GM12878 (cell line): Measurements from ENCODE around the gene SGO1. TPM values are rescaled to one million over a fixed set of nuclear protein-coding genes. Genes with fewer than 3 reads are reported as not detected.
A peak's percentile ranks its signal among the peaks of the same experiment; 100 is the strongest.

Source experiments
- ASH2L ChIP-seq: fragments of 300-600, 200-600 bp; sonication (generic); IDR thresholded peaks from 2 replicates; pipeline ENCODE4 v1.6.1; 2017; ENCODE audit warnings: low read depth, mild to moderate bottlenecking, borderline replicate concordance
- ATF7 ChIP-seq: fragments of 450-650 bp; IDR thresholded peaks from 2 replicates; pipeline ENCODE4 v1.6.1; 2016; ENCODE audit warnings: low read depth, mild to moderate bottlenecking
- BACH1 ChIP-seq: fragments of 450-650 bp; IDR thresholded peaks from 2 replicates; pipeline ENCODE4 v1.6.1; 2017; ENCODE audit warnings: mild to moderate bottlenecking, borderline replicate concordance
- CBFB ChIP-seq: IDR thresholded peaks from 2 replicates; pipeline ENCODE4 v1.6.1; 2016; ENCODE audit warnings: antibody characterized with exemption, low read depth
- CEBPB ChIP-seq, 2 experiments: fragments of 150-350 bp in 1 of 2; IDR thresholded peaks; 2 replicates each; pipeline ENCODE4 v1.6.1; 2012 to 2014; ENCODE audit warnings: low read depth in 2 of 2, low read length in 2 of 2, borderline replicate concordance in 1 of 2, inconsistent platforms in 1 of 2
- GABPA ChIP-seq: IDR thresholded peaks from 2 replicates; pipeline ENCODE4 v1.6.1; 2014; ENCODE audit warnings: antibody characterized with exemption, low read depth, mild to moderate bottlenecking, inconsistent platforms
- HDAC6 ChIP-seq: fragments of 200-600 bp; sonication (generic); IDR thresholded peaks from one replicate; pipeline ENCODE4 v1.8.0; 2017; ENCODE audit warnings: antibody characterized with exemption; ENCODE audit not compliant: unreplicated experiment
- MAX ChIP-seq: IDR thresholded peaks from 2 replicates; pipeline ENCODE4 v1.6.1; 2012; ENCODE audit warnings: low read depth, low read length, improper control_type of control experiment
- NR2F1 ChIP-seq: fragments of 450-650 bp; conservative IDR thresholded peaks from 2 replicates; pipeline ENCODE4 v1.6.1; 2017; ENCODE audit warnings: mild to moderate bottlenecking
- SMAD5 ChIP-seq: IDR thresholded peaks from 2 replicates; pipeline ENCODE4 v1.6.1; 2016; ENCODE audit warnings: antibody characterized with exemption, low read depth
- SPI1 ChIP-seq: IDR thresholded peaks from 2 replicates; pipeline ENCODE4 v1.6.1; 2011; ENCODE audit warnings: low read depth, mild to moderate bottlenecking, low read length, moderate library complexity, borderline replicate concordance; ENCODE audit not compliant: insufficient read depth
- STAT1 ChIP-seq: fragments of 450-650 bp; conservative IDR thresholded peaks from 2 replicates; pipeline ENCODE4 v1.6.1; 2014; ENCODE audit warnings: antibody characterized with exemption, mild to moderate bottlenecking
- polyA plus RNA-seq, 11 experiments: library from polyadenylated mRNA; depleted of rRNA in 4 of 11; unstranded in 6 of 11; stranded (reverse) in 5 of 11; fragments of >200 nt; fragmentation: Nextera tagmentation in 4 of 11; fragmentation: Illumina TruSeq in 1 of 11; extraction: Ambion mirVana in 4 of 11; extraction: Trizol in 1 of 11; gene quantifications; 1 replicate in 1 of 11; 2 replicates in 10 of 11; pipeline versions ENCODE4 v1.2.1 to v1.2.3, GENCODE V29; 2011 to 2016; ENCODE audit warnings: inconsistent platforms in 2 of 11, missing spikeins in 2 of 11, low read depth in 1 of 11
- total RNA-seq, 4 experiments: library from RNA; depleted of rRNA in 3 of 4; stranded (reverse); fragments of >200 nt in 3 of 4; fragmentation: Illumina TruSeq in 1 of 4; extraction: Trizol in 1 of 4; gene quantifications; 2 replicates each; pipeline versions ENCODE4 v1.2.1 to v1.2.3, GENCODE V29; 2013 to 2021
- TF ChIP-seq, protein P1 (sequence below): fragments of 450-650 bp; formaldehyde crosslinking; IDR thresholded peaks from 2 replicates; pipeline ENCODE4 v1.5.0; 2022; ENCODE audit warnings: mild to moderate bottlenecking, missing genetic modification characterization
- TF ChIP-seq, protein P2 (sequence below): fragments of 450-650 bp; IDR thresholded peaks from 2 replicates; pipeline ENCODE4 v1.6.1; 2017; ENCODE audit warnings: antibody characterized with exemption, mild to moderate bottlenecking, moderate library complexity
- TF ChIP-seq, protein P3 (sequence below): IDR thresholded peaks from 2 replicates; pipeline ENCODE4 v1.6.1; 2012; ENCODE audit warnings: low read length, inconsistent platforms
- TF ChIP-seq, protein P4 (sequence below): IDR thresholded peaks from 2 replicates; pipeline ENCODE4 v1.6.1; 2011; ENCODE audit warnings: borderline replicate concordance, low read depth, mild to moderate bottlenecking, moderate library complexity, low read length; ENCODE audit not compliant: insufficient read depth, poor library complexity, severe bottlenecking
- TF ChIP-seq, protein P5 (sequence below): fragments of 450-650 bp; IDR thresholded peaks from 2 replicates; pipeline ENCODE4 v1.6.1; 2016; ENCODE audit warnings: mild to moderate bottlenecking, moderate library complexity, borderline replicate concordance

Gene SGO1
- total and polyA plus RNA-seq, 10 of the 15 experiments (the other 5 are each of a cell fraction or from before 2014, with no cell fraction given), result 10.9 to 46.2 (median 17.6) TPM

- TF ChIP-seq, protein P1, sequence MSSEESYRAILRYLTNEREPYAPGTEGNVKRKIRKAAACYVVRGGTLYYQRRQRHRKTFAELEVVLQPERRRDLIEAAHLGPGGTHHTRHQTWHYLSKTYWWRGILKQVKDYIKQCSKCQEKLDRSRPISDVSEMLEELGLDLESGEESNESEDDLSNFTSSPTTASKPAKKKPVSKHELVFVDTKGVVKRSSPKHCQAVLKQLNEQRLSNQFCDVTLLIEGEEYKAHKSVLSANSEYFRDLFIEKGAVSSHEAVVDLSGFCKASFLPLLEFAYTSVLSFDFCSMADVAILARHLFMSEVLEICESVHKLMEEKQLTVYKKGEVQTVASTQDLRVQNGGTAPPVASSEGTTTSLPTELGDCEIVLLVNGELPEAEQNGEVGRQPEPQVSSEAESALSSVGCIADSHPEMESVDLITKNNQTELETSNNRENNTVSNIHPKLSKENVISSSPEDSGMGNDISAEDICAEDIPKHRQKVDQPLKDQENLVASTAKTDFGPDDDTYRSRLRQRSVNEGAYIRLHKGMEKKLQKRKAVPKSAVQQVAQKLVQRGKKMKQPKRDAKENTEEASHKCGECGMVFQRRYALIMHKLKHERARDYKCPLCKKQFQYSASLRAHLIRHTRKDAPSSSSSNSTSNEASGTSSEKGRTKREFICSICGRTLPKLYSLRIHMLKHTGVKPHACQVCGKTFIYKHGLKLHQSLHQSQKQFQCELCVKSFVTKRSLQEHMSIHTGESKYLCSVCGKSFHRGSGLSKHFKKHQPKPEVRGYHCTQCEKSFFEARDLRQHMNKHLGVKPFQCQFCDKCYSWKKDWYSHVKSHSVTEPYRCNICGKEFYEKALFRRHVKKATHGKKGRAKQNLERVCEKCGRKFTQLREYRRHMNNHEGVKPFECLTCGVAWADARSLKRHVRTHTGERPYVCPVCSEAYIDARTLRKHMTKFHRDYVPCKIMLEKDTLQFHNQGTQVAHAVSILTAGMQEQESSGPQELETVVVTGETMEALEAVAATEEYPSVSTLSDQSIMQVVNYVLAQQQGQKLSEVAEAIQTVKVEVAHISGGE, result no peak
- TF ChIP-seq STAT1 (no peak), NR2F1 (peak; percentile 70), CBFB (no peak), ASH2L (no peak), HDAC6 (no peak), BACH1 (no peak), SMAD5 (no peak), ATF7 (peak; percentile 85), CEBPB (IDR thresholded peaks at IDR 0.05; ENCODE audit: borderline replicate concordance in 1 of 2, low read depth in 2 of 2, low read length in 2 of 2) (no peak), GABPA (0 out of 2 replicates have a peak, but pooled peaks have one; percentile 35), MAX (no peak), SPI1 (peak; percentile 98)
- TF ChIP-seq, protein P2, sequence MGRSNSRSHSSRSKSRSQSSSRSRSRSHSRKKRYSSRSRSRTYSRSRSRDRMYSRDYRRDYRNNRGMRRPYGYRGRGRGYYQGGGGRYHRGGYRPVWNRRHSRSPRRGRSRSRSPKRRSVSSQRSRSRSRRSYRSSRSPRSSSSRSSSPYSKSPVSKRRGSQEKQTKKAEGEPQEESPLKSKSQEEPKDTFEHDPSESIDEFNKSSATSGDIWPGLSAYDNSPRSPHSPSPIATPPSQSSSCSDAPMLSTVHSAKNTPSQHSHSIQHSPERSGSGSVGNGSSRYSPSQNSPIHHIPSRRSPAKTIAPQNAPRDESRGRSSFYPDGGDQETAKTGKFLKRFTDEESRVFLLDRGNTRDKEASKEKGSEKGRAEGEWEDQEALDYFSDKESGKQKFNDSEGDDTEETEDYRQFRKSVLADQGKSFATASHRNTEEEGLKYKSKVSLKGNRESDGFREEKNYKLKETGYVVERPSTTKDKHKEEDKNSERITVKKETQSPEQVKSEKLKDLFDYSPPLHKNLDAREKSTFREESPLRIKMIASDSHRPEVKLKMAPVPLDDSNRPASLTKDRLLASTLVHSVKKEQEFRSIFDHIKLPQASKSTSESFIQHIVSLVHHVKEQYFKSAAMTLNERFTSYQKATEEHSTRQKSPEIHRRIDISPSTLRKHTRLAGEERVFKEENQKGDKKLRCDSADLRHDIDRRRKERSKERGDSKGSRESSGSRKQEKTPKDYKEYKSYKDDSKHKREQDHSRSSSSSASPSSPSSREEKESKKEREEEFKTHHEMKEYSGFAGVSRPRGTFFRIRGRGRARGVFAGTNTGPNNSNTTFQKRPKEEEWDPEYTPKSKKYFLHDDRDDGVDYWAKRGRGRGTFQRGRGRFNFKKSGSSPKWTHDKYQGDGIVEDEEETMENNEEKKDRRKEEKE, result no peak
- TF ChIP-seq, protein P3, sequence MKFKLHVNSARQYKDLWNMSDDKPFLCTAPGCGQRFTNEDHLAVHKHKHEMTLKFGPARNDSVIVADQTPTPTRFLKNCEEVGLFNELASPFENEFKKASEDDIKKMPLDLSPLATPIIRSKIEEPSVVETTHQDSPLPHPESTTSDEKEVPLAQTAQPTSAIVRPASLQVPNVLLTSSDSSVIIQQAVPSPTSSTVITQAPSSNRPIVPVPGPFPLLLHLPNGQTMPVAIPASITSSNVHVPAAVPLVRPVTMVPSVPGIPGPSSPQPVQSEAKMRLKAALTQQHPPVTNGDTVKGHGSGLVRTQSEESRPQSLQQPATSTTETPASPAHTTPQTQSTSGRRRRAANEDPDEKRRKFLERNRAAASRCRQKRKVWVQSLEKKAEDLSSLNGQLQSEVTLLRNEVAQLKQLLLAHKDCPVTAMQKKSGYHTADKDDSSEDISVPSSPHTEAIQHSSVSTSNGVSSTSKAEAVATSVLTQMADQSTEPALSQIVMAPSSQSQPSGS, result peak; percentile 79
- TF ChIP-seq, protein P4, sequence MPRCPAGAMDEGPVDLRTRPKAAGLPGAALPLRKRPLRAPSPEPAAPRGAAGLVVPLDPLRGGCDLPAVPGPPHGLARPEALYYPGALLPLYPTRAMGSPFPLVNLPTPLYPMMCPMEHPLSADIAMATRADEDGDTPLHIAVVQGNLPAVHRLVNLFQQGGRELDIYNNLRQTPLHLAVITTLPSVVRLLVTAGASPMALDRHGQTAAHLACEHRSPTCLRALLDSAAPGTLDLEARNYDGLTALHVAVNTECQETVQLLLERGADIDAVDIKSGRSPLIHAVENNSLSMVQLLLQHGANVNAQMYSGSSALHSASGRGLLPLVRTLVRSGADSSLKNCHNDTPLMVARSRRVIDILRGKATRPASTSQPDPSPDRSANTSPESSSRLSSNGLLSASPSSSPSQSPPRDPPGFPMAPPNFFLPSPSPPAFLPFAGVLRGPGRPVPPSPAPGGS, result peak; percentile 29
- TF ChIP-seq, protein P5, sequence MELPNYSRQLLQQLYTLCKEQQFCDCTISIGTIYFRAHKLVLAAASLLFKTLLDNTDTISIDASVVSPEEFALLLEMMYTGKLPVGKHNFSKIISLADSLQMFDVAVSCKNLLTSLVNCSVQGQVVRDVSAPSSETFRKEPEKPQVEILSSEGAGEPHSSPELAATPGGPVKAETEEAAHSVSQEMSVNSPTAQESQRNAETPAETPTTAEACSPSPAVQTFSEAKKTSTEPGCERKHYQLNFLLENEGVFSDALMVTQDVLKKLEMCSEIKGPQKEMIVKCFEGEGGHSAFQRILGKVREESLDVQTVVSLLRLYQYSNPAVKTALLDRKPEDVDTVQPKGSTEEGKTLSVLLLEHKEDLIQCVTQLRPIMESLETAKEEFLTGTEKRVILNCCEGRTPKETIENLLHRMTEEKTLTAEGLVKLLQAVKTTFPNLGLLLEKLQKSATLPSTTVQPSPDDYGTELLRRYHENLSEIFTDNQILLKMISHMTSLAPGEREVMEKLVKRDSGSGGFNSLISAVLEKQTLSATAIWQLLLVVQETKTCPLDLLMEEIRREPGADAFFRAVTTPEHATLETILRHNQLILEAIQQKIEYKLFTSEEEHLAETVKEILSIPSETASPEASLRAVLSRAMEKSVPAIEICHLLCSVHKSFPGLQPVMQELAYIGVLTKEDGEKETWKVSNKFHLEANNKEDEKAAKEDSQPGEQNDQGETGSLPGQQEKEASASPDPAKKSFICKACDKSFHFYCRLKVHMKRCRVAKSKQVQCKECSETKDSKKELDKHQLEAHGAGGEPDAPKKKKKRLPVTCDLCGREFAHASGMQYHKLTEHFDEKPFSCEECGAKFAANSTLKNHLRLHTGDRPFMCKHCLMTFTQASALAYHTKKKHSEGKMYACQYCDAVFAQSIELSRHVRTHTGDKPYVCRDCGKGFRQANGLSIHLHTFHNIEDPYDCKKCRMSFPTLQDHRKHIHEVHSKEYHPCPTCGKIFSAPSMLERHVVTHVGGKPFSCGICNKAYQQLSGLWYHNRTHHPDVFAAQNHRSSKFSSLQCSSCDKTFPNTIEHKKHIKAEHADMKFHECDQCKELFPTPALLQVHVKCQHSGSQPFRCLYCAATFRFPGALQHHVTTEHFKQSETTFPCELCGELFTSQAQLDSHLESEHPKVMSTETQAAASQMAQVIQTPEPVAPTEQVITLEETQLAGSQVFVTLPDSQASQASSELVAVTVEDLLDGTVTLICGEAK, result no peak
Observed at GRCh38 chr3:20125897-20126296, 60.1 kb downstream of the SGO1 start (continued).
